GM19351 (cell line): ENCODE results near the gene WDR1.

Experiments
- ATAC-seq: cut with Tn5 transposase; IDR thresholded peaks from one replicate; pipeline ENCODE4 v1.9.1; 2021; ENCODE audit warnings: mild to moderate bottlenecking, moderate library complexity; ENCODE audit not compliant: unreplicated experiment

Gene WDR1

DNA sequence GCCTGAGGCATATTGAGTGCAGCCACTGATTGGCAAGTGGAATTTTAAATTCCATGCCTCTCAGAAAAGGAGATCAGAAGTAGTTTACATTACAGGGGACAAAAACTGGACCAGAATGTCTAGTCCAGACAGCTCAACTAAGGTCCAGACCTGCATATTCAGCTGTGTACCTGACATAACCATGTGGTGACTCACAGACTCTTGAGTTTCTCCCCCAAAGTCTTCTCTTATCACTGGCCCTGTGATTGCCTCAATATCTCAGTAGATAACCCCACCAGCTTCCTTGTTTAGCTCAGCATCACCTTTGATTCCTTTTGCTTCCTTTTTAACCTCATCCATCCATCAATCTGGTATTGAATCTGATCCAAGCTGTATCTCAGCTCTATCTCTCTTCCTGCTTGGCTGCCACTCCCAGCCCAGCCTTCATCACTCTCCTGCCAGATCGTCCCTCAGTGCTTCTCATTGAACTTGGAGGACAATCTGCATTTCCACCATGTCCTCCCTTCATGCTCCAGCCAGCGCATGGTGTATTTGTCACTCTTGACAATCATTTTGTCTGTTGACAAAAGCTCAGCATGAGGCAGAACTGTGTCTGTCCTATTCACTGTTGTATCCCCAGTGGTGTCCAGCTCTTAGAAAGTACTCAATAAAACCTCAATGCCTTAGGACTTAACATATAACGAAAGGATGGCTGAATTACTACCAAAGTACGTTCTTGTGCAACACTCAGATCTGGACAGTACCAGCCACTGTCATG is 67.5 kb downstream of the WDR1 start:
- ATAC-seq = no peak

GRCh38 chr4:10047967-10048366 is 68.6 kb downstream of the WDR1 start:
- no peak for ATAC-seq

DNA sequence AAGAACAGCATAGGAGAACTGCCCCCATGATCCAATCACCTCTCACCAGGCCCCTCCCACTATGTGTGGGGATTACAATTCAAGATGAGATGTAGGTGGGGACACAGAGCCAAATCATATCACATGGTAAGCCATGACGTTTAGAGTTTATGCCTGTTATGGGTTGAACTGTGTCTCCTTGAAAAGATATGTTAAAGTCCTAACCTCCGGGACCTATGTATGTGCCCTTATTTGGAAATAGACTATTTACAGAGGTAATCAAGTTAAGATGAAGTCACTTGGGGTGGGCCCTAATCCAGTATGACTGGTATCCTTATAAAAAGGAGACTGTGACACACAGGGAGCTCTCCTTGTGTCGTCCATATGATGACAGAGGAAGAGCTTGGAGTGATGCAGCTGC is 70.1 kb downstream of the WDR1 start:
- no peak for ATAC-seq

- ATAC-seq = no peak
Observed at GRCh38 chr4:10045481-10045880, 71.1 kb downstream of the WDR1 start.

DNA sequence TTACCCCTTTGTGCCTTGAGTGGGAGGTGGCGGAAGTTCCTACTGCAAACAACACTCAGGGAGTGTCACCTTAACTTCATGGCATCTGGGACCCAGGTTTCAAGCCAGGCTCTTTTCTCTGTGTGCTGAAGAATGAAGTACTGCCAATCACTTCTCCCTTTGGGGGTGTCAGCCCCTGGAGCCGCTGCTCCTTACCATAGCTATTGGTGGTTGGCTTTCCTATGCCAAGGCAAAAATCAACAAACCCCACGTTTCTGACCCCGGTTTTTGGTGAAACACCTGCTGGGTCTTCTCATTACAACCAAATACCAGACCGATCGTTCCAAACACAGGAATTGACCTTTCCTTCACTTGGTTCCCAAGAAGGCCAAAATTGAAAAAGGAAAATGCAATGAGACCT is 75.6 kb downstream of the WDR1 start:
- ATAC-seq = no peak

- no peak for ATAC-seq
Observed at GRCh38 chr4:10040049-10040892, 76.3 kb downstream of the WDR1 start.

GRCh38 chr4:10036807-10037342 is 79.7 kb downstream of the WDR1 start:
- ATAC-seq = no peak

GRCh38 chr4:10035130-10035529 is 81.5 kb downstream of the WDR1 start:
- ATAC-seq = no peak

DNA sequence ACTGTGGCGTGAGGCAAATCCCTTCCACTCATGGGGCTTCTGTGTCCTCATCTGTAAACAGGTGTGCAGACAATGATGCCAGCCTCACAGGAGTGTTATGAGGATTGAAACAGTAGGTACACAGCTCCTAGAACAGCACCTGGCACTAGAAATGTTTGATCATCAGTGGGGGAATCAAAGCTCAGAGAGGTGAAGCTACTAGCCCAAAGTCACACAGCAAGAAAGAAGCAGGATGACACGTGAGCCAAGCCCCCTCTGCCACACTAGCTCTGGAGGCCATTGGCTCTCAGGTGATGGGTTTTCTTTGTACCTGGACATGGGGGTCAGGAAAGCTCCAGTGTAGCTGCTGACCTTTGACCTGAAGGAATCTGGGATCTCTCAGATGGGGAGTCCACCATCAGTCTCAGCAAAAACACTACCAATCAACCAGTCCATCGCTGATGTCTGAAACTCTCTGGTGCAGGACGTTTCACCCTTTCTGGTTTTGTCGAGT is 81.9 kb downstream of the WDR1 start:
- ATAC-seq = no peak

DNA sequence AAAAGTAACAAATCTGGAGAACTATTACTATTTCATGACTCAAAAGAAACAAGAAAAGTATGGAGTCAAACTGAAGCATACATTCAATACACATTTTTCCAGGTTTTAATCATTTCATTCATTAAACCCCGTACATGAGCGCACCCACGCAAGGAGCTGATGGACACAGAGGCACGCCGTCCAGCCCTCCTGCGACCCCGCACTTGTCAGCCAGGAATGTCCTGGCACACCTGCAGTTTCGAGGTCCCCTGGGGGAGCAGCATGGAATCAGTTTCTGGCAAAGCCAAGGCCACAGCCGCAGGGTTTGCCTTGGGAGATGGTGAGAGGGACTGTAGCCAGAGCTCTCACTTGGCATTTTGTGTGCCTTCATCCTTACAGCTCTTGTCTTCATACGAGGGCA is 82.5 kb downstream of the WDR1 start:
- no peak for ATAC-seq

DNA sequence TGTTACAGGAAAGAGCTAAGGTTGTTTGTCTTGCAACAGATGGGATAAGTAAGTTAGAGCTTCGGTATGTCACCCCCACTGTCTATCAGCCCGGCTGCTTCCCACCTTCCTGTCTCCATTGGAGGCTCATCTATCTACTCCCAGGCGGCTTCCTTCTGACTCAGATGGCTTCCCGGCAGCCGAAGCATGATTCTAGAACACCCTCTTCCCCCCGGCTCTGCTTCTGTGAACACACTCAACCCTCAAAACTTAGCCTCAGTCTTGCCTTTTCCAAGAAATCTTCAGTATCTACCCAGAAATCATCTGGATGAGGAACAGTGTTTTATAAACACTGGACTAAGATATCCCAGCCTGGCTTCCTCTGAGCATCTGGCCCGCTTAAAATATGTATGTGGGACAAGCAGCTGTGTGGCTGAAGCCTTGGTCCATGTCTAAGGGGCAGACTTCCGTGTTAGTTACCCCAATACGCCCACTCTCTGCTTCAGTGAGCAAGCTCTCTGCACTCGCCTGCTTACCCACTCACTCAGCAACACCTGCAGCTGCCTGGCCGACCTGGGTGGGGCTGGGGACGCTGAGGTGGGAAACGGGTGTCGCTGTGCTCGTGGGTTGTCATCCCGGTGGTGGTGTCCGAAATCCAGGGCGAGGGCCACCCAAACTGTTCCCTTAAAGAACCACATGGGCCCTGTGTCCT is 83.3 kb downstream of the WDR1 start:
- ATAC-seq = peak; percentile 59

DNA sequence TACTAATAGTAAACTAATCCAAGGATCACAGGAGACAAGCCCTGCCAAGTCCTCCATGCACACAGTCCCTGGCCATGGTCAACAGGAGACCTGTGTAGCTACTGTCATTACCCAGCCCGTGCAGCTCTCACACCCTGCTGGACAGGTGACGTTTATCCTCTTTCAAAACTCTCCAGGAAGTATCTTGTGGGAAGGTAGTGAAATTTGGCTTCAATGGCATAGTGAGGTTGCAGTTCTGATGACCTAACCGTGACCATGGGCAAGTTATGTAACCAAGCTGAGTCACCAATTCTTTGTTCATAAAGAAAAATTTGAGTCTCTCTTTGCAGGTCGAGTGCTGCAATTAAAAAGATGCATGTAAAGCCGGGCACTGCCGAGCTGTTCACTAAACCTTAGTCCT is 84.0 kb downstream of the WDR1 start:
- ATAC-seq = no peak

- no peak for ATAC-seq
Observed at GRCh38 chr4:10031668-10032590, 84.7 kb downstream of the WDR1 start.

GRCh38 chr4:10030972-10031667 is 85.5 kb downstream of the WDR1 start:
- ATAC-seq = no peak

DNA sequence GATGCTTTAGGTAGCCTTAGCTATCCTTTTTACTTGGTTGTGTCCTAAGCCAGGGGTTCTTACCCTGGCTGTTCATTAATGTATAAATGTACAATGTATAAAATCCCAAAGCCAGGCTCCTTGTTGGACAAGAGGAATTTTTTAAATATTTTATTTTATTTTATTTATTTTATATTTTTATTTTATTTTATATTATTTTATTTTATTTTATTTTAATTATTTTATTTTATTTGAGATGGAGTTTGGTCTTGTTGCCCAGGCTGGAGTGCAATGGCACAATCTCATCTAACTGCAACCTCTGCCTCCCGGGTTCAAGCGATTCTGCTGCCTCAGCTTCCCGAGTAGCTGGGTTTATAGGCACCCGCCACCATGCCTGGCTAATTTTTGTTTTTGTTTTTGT is 87.2 kb downstream of the WDR1 start:
- ATAC-seq = no peak

- ATAC-seq = no peak
Observed at GRCh38 chr4:10028910-10029309, 87.7 kb downstream of the WDR1 start.

GRCh38 chr4:10026485-10026884 is 90.1 kb downstream of the WDR1 start:
- ATAC-seq = no peak

DNA sequence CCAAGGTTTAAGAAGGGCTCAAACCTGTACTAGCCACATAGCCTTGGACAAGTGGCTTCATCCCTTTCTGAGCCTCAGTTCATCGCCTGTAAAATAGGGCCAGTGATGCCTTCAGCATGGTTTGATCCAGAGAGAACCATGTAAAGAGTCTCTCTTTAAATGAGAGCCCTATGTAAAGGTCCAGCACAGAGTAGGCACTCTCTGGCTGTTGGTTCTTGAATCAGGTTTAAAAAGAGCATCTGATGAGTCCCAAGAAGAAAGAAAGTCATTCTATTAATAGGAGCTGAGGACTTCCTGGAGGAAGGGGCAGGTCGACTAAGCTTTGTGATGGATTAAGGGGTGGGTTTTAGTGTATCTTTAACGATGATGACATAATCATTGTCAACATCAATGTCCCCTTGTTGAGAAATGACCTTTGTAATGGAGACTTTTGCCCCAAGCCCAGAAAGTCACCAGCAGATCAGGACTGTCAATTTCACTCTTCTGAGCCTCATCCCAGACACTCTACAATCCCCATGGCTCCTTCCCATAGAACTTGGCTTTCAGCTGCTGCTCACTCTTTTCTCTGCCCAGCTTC is 91.3 kb downstream of the WDR1 start:
- ATAC-seq = no peak
